ENCODE measurements around the gene TAGAP.

Gene TAGAP

GRCh38 chr6:159064477-159064876, 19.7 kb upstream of the TAGAP start:
- in situ Hi-C loops (cut with MboI; ENCODE audit: low pct_unique_long_range_greater_than_20kb, low sequenced_read_pairs, unreplicated experiment), result no loop called here
- TF ChIP-seq, protein P1, sequence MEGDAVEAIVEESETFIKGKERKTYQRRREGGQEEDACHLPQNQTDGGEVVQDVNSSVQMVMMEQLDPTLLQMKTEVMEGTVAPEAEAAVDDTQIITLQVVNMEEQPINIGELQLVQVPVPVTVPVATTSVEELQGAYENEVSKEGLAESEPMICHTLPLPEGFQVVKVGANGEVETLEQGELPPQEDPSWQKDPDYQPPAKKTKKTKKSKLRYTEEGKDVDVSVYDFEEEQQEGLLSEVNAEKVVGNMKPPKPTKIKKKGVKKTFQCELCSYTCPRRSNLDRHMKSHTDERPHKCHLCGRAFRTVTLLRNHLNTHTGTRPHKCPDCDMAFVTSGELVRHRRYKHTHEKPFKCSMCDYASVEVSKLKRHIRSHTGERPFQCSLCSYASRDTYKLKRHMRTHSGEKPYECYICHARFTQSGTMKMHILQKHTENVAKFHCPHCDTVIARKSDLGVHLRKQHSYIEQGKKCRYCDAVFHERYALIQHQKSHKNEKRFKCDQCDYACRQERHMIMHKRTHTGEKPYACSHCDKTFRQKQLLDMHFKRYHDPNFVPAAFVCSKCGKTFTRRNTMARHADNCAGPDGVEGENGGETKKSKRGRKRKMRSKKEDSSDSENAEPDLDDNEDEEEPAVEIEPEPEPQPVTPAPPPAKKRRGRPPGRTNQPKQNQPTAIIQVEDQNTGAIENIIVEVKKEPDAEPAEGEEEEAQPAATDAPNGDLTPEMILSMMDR (IDR thresholded peaks at IDR 0.05; ENCODE audit: extremely low read depth, insufficient read depth, missing control alignments), result no peak
- DNase-seq (ENCODE audit: low spot score), result no peak

DNA sequence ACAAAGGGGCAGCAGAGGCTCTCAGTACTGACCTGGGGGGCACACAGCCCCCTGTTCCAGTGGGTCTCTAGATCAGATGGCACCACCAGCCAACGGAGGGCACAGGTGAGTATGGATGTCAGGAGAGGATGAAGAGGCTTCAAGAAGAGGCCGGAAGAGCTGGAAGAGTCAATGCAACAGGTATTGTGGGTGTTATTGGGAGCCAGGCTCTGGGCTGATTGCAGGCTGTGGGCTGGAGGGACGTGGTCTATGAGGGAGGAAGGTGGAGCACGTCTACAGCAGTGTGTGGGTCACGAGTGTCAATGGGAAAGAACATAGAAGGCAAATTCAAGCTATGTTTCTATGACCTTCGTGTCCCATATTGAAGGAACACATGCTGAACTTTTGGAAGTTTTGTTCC, 18.8 kb upstream of the TAGAP start:
- in situ Hi-C loops (cut with MboI; ENCODE audit: low pct_unique_long_range_greater_than_20kb, low sequenced_read_pairs, unreplicated experiment), result no loop called here
- TF ChIP-seq, protein P1 (IDR thresholded peaks at IDR 0.05; ENCODE audit: extremely low read depth, insufficient read depth, missing control alignments), result no peak
- DNase-seq (ENCODE audit: low spot score), result no peak

DNA sequence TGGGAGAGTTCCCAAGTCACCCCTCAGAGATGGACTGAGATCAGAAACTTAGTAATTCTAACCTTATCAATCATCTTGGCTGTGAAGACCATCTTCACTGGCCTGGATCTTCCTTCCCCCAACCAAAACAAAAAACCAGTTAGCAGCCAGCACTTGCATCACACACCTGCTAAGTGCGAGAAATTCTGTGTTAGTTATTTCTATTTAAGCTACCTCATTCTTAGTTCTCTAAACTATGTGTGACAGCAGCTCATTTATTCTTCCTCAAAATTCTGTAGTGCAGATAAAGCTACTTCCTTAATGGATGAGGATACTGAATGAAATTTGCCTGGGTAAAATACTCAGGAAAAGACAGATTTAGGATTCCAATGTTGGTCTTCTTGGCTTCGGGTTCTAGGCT, 18.2 kb upstream of the TAGAP start:
- in situ Hi-C loops (cut with MboI; ENCODE audit: low pct_unique_long_range_greater_than_20kb, low sequenced_read_pairs, unreplicated experiment), result no loop called here
- no peak for DNase-seq (ENCODE audit: low spot score)
- TF ChIP-seq, protein P1 (IDR thresholded peaks at IDR 0.05; ENCODE audit: extremely low read depth, insufficient read depth, missing control alignments), result no peak

- in situ Hi-C loops (cut with MboI; ENCODE audit: low pct_unique_long_range_greater_than_20kb, low sequenced_read_pairs, unreplicated experiment), result no loop called here
- TF ChIP-seq, protein P1 (IDR thresholded peaks at IDR 0.05; ENCODE audit: extremely low read depth, insufficient read depth, missing control alignments), result no peak
- peak; percentile 46 for DNase-seq (ENCODE audit: low spot score)
Observed at GRCh38 chr6:159062564-159062945, 17.8 kb upstream of the TAGAP start.

DNA sequence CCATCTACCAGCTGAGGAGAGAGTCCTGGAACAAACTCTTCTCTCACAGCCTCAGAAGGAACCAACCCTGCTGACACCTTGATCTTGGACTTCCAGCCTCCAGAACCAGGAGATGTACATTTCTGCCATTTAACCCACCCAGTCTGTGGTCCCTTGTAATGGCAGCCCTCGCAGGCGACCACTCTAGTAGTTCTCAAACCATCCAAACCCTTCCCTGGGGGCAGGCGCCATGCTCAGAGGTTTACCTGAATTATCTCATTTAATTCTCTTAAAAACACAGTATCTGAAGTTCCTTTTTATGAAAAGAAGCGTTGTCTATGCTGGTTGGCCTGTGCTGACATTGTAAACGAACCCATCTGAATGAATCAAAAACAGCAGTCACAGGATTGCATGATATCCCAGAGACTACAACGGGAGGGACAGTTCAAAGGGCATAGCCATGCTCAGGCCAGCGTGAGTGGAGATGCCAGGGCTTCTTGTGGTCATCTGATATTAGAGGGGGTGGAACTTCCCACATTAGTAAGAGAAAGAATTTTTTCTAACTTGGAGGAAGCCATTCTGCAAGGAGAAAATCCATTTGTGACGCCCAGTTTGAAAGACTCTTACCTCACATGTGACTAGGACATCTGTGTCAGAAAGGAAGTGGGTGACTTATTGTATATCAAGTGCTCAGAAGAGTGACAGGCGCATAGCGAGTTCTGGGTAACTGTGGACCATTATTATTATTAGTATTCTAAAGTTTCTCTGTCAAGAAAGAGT, 17.2 kb upstream of the TAGAP start:
- in situ Hi-C loops (cut with MboI; ENCODE audit: low pct_unique_long_range_greater_than_20kb, low sequenced_read_pairs, unreplicated experiment), result no loop called here
- peak; percentile 34 for DNase-seq (ENCODE audit: low spot score)
- TF ChIP-seq, protein P1 (IDR thresholded peaks at IDR 0.05; ENCODE audit: extremely low read depth, insufficient read depth, missing control alignments), result no peak

DNA sequence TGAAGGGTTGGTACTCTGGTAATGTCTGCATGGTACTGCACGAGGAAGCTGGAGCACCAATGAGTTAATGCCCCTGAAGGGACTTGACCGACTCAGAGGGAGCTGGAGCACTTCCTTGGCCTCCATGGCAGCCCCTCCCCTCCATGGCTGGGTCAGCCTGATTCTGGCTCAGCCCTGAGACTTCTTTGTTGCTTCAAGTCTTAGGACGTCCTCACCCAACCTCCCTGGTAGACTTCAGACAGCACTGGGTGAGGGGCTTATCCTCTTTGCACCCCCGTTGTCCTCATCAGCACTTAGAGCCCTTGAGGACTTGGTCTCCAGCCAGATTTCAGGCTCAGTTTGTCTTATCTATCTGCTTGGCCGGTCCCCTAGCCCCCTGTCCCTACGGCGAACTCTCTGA, 16.4 kb upstream of the TAGAP start:
- DNase-seq (ENCODE audit: low spot score), result no peak
- in situ Hi-C loops (cut with MboI; ENCODE audit: low pct_unique_long_range_greater_than_20kb, low sequenced_read_pairs, unreplicated experiment), result no loop called here
- TF ChIP-seq, protein P1 (IDR thresholded peaks at IDR 0.05; ENCODE audit: extremely low read depth, insufficient read depth, missing control alignments), result no peak
